Vagina (tissue), 2 donors: ENCODE results near the gene RCCD1. TPM values are rescaled to one million over a fixed set of nuclear protein-coding genes. Genes with fewer than 3 reads are reported as not detected.

Experiments used
- DNase-seq, 2 donors: peaks; one replicate each; pipeline ENCODE4 v3.0.0-alpha.2; 2017; ENCODE audit errors: extremely low spot score in 2 of 2
- H3K27ac ChIP-seq: fragments of 200-600 bp; sonication (generic); one replicate; pipeline ENCODE4 v1.5.1; 2019
- H3K27me3 ChIP-seq: fragments of 200-600 bp; sonication (generic); one replicate; pipeline ENCODE4 v1.5.1; 2019
- H3K36me3 ChIP-seq, 2 donors: fragments of 200-600 bp; sonication (generic); one replicate each; pipeline ENCODE4 v1.5.1; 2017 to 2019
- H3K4me1 ChIP-seq: fragments of 200-600 bp; sonication (generic); one replicate; pipeline ENCODE4 v1.5.1; 2019
- H3K4me3 ChIP-seq, 2 donors: fragments of 200-600 bp; sonication (generic); 1 replicate in 1 of 2; 2 replicates in 1 of 2; pipeline ENCODE4 v1.5.1; 2016 to 2019
- H3K9me3 ChIP-seq: fragments of 200-600 bp; sonication (generic); one replicate; pipeline ENCODE4 v1.5.1; 2019
- CTCF ChIP-seq, 3 experiments: fragments of 450-650 bp in 2 of 3; fragments of 200-600 bp in 1 of 3; sonication (generic) in 1 of 3; IDR thresholded peaks; one replicate each; pipeline ENCODE4 v1.5.1; 2017 to 2019; ENCODE audit warnings: antibody characterized with exemption in 3 of 3, mild to moderate bottlenecking in 2 of 3, moderate library complexity in 2 of 3
- POLR2A ChIP-seq, 2 donors: fragments of 450-650 bp; IDR thresholded peaks; one replicate each; pipeline ENCODE4 v1.6.1; 2017; ENCODE audit warnings: antibody characterized with exemption in 2 of 2, mild to moderate bottlenecking in 2 of 2, moderate library complexity in 2 of 2
- POLR2AphosphoS5 ChIP-seq, 2 donors: sonication (generic); formaldehyde crosslinking; IDR thresholded peaks; one replicate each; pipeline ENCODE4 v1.9.0; 2017; ENCODE audit warnings: antibody characterized with exemption in 2 of 2, mild to moderate bottlenecking in 2 of 2, low read depth in 1 of 2; ENCODE audit not compliant: insufficient read depth in 1 of 2
- intact Hi-C: fragments of 100-400 bp; cut with DNase I; formaldehyde crosslinking; loops from one replicate; pipeline ENCODE4 v1.15.1; 2023
- total RNA-seq: library from RNA; depleted of rRNA; stranded (reverse); fragments of >200 nt; gene quantifications from one replicate; pipeline ENCODE4 v1.2.3, GENCODE V29; 2016

RCCD1 gene
- total RNA-seq, 1 donor from 2014 or later = 6.9 TPM

- H3K27ac ChIP-seq = no peak overlapping the region
- no peaks in the 10 kb centered on the region for H3K9me3 ChIP-seq
- no peak for DNase-seq
- H3K36me3 ChIP-seq = peaks cover 4 to 88% of the 10 kb centered on the region in 2 donors
- no peak overlapping the region for H3K4me3 ChIP-seq
- H3K27me3 ChIP-seq = no peaks in the 10 kb centered on the region
- TF ChIP-seq POLR2AphosphoS5 (IDR thresholded peaks at IDR 0.05; ENCODE audit: insufficient read depth in 1 of 2, low read depth in 1 of 2) (no peak), CTCF (IDR thresholded peaks at IDR 0.05) (no peak), POLR2A (IDR thresholded peaks at IDR 0.05) (no peak)
- no peaks in the 10 kb centered on the region for H3K4me1 ChIP-seq
- intact Hi-C loops = loop anchor here (10.0 kb wide), 1 partner anchor 320 kb away; no protein-coding TSS in a partner anchor
These were observed 9.6 kb upstream of the RCCD1 start for GRCh38 chr15:90945091-90945490.

GRCh38 chr15:90946538-90946937 lies 8.1 kb upstream of the RCCD1 start:
- Histone ChIP-seq H3K27ac (no peak overlapping the region), H3K27me3 (no peaks in the 10 kb centered on the region), H3K9me3 (no peaks in the 10 kb centered on the region), H3K4me1 (no peaks in the 10 kb centered on the region), H3K4me3 (no peak overlapping the region), H3K36me3 (peaks cover 4 to 87% of the 10 kb centered on the region in 2 donors)
- intact Hi-C loops = loop anchor here (10.0 kb wide), 1 partner anchor 318 kb away; no protein-coding TSS in a partner anchor
- DNase-seq = no peak
- no peak for TF ChIP-seq CTCF (IDR thresholded peaks at IDR 0.05)
- no peak for TF ChIP-seq POLR2A (IDR thresholded peaks at IDR 0.05)
- TF ChIP-seq POLR2AphosphoS5 (IDR thresholded peaks at IDR 0.05; ENCODE audit: insufficient read depth in 1 of 2, low read depth in 1 of 2) = no peak

GRCh38 chr15:90946941-90947576 lies 7.6 kb upstream of the RCCD1 start:
- Histone ChIP-seq H3K27ac (no peak overlapping the region), H3K27me3 (no peaks in the 10 kb centered on the region), H3K4me3 (no peak overlapping the region), H3K9me3 (no peaks in the 10 kb centered on the region), H3K4me1 (no peaks in the 10 kb centered on the region), H3K36me3 (peaks cover 4 to 89% of the 10 kb centered on the region in 2 donors)
- intact Hi-C loops = loop anchor here (10.0 kb wide), 1 partner anchor 318 kb away; no protein-coding TSS in a partner anchor
- TF ChIP-seq POLR2AphosphoS5 (IDR thresholded peaks at IDR 0.05; ENCODE audit: insufficient read depth in 1 of 2, low read depth in 1 of 2) (no peak), POLR2A (IDR thresholded peaks at IDR 0.05) (no peak), CTCF (IDR thresholded peaks at IDR 0.05) (no peak)
- DNase-seq = no peak

GRCh38 chr15:90947577-90948357 lies 6.9 kb upstream of the RCCD1 start:
- Histone ChIP-seq H3K36me3 (peaks cover 4 to 85% of the 10 kb centered on the region in 2 donors), H3K4me3 (no peak overlapping the region), H3K4me1 (no peaks in the 10 kb centered on the region), H3K27ac (no peak overlapping the region), H3K27me3 (no peaks in the 10 kb centered on the region), H3K9me3 (no peaks in the 10 kb centered on the region)
- TF ChIP-seq CTCF (IDR thresholded peaks at IDR 0.05) (no peak), POLR2A (IDR thresholded peaks at IDR 0.05) (no peak), POLR2AphosphoS5 (IDR thresholded peaks at IDR 0.05; ENCODE audit: insufficient read depth in 1 of 2, low read depth in 1 of 2) (no peak)
- DNase-seq = no peak
- intact Hi-C loops = loop anchor here (10.0 kb wide), 1 partner anchor 317 kb away; no protein-coding TSS in a partner anchor
